ENCODE data around the gene LTBP3. TPM values are rescaled to one million over a fixed set of nuclear protein-coding genes. Genes with fewer than 3 reads are reported as not detected.

LTBP3 gene
- total and polyA plus RNA-seq, 9 of the 15 experiments (the other 6 are each of a cell fraction or from before 2014, with no cell fraction given): 0.06 to 20.5 (median 4.8) TPM

GRCh38 chr11:65492637-65493366 lies 65.4 kb downstream of the LTBP3 start (continued):
- TF ChIP-seq ETS1 (conservative IDR thresholded peaks at IDR 0.05; ENCODE audit: control insufficient read depth, low read depth, low read length) (no peak), PRMT5 (CRISPR knock-in tag; IDR thresholded peaks at IDR 0.05) (no peak), ZNF146 (CRISPR knock-in tag; IDR thresholded peaks at IDR 0.05; ENCODE audit: unreplicated experiment) (no peak), ZBTB5 (IDR thresholded peaks at IDR 0.05) (no peak), ZNF263 (CRISPR knock-in tag; IDR thresholded peaks at IDR 0.05; ENCODE audit: borderline replicate concordance) (no peak), ILF3 (IDR thresholded peaks at IDR 0.05; ENCODE audit: borderline replicate concordance) (no peak), ZFP36 (IDR thresholded peaks at IDR 0.05; ENCODE audit: low read depth, low read length, partially characterized antibody) (no peak), FOXP1 (CRISPR knock-in tag; IDR thresholded peaks at IDR 0.05) (peak; percentile 37; the same call in 1 of the 2 replicates), BRCA1 (IDR thresholded peaks at IDR 0.05) (no peak), BRCA1 (CRISPR knock-in tag; IDR thresholded peaks at IDR 0.05) (no peak), ELK3 (CRISPR knock-in tag; IDR thresholded peaks at IDR 0.05) (no peak), PBX2 (CRISPR knock-in tag; IDR thresholded peaks at IDR 0.05; ENCODE audit: low read depth) (no peak), PBX2 (tag; conservative IDR thresholded peaks at IDR 0.05; ENCODE audit: low read depth) (0 out of 2 replicates have a peak, but pooled peaks have one; percentile 29), KDM1A (IDR thresholded peaks at IDR 0.05) (no peak), STAT6 (CRISPR knock-in tag; IDR thresholded peaks at IDR 0.05) (no peak), SMARCA5 (IDR thresholded peaks at IDR 0.05) (no peak)
- TF ChIP-seq, protein P1, sequence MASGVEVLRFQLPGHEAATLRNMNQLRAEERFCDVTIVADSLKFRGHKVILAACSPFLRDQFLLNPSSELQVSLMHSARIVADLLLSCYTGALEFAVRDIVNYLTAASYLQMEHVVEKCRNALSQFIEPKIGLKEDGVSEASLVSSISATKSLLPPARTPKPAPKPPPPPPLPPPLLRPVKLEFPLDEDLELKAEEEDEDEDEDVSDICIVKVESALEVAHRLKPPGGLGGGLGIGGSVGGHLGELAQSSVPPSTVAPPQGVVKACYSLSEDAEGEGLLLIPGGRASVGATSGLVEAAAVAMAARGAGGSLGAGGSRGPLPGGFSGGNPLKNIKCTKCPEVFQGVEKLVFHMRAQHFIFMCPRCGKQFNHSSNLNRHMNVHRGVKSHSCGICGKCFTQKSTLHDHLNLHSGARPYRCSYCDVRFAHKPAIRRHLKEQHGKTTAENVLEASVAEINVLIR (CRISPR knock-in tag; IDR thresholded peaks at IDR 0.05): no peak
